ENCODE results near the gene UBD.

UBD gene

DNA sequence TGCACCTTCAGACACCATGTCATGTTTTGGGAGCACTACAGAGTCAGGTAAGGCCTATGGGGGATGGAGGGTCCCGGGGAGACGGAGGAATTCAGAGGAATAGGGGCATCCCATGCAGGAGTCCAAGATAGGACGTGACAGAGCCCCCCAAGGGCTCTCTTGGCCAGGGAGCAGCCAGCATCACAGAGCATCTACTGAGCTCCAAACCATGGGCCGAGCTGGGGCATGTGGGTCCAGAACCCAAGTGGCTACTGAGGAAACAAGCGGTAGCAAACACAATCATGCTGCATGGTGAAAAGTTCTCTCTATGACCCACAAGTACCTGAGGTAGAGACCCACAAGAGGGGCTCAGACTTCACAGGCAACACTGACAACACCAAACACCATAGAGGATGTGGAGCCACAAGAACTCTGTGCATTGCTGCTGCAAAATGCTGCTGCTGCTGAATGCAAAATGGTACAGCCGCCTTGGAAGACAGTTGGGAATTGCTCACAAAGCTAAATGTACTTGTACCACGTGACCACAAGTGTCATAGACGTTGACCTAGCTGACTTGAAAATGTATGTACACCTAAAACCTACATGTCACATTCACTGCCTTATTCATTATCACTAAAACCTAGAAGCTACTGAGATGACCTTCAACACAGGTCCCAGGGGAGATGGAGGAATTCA lies 38.4 kb downstream of the UBD start:
- H3K4me3 ChIP-seq (ENCODE audit: low read depth, low read length), result no peak overlapping the region
- no peak overlapping the region for H3K27ac ChIP-seq
- no peaks in the 10 kb centered on the region for H3K27me3 ChIP-seq (replicated peaks)
- H3K36me3 ChIP-seq (replicated peaks), result no peaks in the 10 kb centered on the region
- no peak for DNase-seq
- TF ChIP-seq CTCF (IDR thresholded peaks at IDR 0.05; ENCODE audit: low read depth, low read length, missing control alignments), result no peak
- in situ Hi-C loops (cut with HindIII; ENCODE audit: low pct_ligation_motif_present, low sequenced_read_pairs), result no loop called here

DNA sequence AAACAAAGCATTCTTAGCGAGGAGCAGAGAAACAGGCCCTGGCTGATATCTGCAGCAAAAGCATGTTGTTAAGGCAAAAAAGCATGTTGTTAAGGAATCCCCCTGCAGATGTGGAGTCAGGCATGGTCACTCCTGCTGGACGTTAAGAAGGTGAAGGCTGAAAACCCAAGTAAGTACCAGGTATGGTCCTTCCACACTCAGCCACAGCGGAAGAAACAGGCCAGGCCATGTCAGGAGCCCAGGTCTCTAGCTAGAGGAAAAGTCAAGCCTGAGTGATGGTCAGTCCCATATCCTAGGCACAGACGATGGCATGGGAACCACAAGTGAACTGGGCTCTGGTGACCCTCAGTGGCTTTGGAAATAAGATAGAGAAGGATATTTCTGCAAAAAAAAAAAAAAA lies 39.3 kb downstream of the UBD start:
- in situ Hi-C loops (cut with HindIII; ENCODE audit: low pct_ligation_motif_present, low sequenced_read_pairs), result no loop called here
- Histone ChIP-seq H3K4me3 (ENCODE audit: low read depth, low read length) (no peak overlapping the region), H3K27me3 (replicated peaks) (no peaks in the 10 kb centered on the region), H3K36me3 (replicated peaks) (no peaks in the 10 kb centered on the region), H3K27ac (no peak overlapping the region)
- TF ChIP-seq CTCF (IDR thresholded peaks at IDR 0.05; ENCODE audit: low read depth, low read length, missing control alignments), result no peak
- no peak for DNase-seq

DNA sequence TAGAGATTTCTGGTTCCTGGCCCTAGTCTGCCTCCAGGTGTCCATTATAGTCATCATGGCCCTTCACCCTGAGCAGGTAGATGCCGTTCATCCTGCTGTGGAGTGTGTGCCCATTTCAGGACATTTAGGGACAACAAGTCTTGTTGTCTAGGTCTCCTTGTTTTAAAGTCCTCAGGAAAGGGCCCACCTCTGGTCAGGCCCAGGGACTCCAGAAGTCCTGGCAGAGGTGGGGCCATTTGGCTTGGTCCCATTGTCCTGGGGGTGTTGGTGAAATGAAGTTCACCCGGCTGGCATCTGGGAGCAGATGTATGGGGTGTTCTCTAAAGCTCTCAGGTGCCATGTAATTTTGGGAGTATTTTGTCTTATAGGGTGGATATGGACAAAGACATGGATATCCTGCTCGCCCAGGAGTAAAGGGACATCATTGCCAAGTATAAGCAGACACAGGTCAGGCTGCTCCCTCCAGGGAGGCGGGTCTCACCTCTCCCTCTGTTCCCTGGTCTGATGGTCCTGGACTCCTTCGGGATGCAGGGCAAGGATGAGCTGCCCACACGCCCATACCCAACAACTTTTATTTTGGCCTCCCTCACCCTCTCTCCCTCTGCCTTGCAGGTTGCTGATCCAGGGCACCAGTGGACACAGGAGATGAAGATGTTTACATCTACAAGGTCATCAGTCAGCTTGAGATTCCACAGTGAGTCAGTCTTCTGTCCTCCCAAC lies 40.1 kb downstream of the UBD start:
- no peak for TF ChIP-seq CTCF (IDR thresholded peaks at IDR 0.05; ENCODE audit: low read depth, low read length, missing control alignments)
- H3K27me3 ChIP-seq (replicated peaks), result no peaks in the 10 kb centered on the region
- in situ Hi-C loops (cut with HindIII; ENCODE audit: low pct_ligation_motif_present, low sequenced_read_pairs), result no loop called here
- DNase-seq, result no peak
- no peaks in the 10 kb centered on the region for H3K36me3 ChIP-seq (replicated peaks)
- no peak overlapping the region for H3K4me3 ChIP-seq (ENCODE audit: low read depth, low read length)
- H3K27ac ChIP-seq, result no peak overlapping the region

DNA sequence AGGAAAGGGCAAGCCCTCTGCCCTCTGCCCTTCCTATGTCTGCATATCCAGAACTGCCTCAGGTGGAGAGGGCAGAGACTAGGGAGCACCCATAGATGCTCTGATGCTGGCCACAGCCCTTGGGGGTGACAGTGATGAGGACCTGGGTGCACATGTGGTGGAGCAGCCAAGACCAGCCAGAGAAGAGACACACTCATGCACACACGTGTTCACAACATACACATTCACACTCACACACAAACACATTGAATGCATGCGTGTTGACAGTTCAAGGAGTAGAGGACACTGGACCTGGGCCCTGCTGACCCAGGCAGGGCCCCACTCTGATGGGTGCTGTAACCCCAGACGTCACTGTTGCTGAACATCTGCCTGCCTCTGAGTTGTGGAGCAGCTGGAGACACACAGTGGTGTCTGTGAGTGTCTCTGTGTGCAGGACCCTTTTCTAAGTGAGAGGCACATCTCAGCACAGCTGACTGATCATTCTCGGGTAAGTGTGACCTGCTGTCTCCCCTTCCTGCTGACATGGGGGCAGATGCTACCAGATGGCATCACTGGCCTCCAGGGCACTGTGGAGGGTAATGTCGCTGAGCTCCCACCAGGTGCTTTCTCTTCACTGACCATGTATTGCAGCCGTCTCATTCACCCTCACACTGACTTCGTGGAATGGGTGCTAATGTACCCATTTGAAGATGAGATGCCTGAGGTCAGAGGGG lies 41.6 kb downstream of the UBD start:
- Histone ChIP-seq H3K4me3 (ENCODE audit: low read depth, low read length) (no peak overlapping the region), H3K36me3 (replicated peaks) (no peaks in the 10 kb centered on the region), H3K27me3 (replicated peaks) (no peaks in the 10 kb centered on the region), H3K27ac (no peak overlapping the region)
- in situ Hi-C loops (cut with HindIII; ENCODE audit: low pct_ligation_motif_present, low sequenced_read_pairs), result no loop called here
- TF ChIP-seq CTCF (IDR thresholded peaks at IDR 0.05; ENCODE audit: low read depth, low read length, missing control alignments), result no peak
- no peak for DNase-seq

DNA sequence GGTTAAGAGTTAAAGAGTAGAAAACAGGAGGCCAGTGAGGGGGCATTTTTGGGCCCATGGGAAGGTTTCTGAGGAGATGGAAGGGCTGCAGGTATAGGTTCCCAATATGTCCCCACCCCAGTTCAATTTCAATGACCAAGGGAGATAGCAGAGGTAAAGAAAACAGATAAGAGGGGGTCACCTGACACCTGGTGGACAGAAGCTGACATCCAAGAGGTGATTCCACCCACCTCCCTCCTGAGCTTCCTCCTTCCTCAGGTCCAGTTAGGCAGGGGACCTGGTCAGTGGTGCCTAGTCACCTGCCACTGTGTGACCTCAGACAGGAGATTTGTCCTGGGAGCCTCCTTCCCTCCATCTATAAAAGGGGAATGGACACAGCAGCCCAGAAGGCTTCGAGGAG lies 42.3 kb downstream of the UBD start:
- Histone ChIP-seq H3K27ac (no peak overlapping the region), H3K4me3 (ENCODE audit: low read depth, low read length) (no peak overlapping the region), H3K36me3 (replicated peaks) (no peaks in the 10 kb centered on the region), H3K27me3 (replicated peaks) (no peaks in the 10 kb centered on the region)
- DNase-seq, result no peak
- no peak for TF ChIP-seq CTCF (IDR thresholded peaks at IDR 0.05; ENCODE audit: low read depth, low read length, missing control alignments)
- in situ Hi-C loops (cut with HindIII; ENCODE audit: low pct_ligation_motif_present, low sequenced_read_pairs), result no loop called here
